IPS-NIHi7 (cell line): Measurements from ENCODE around the gene COL17A1.
A peak's percentile ranks its signal among the peaks of the same experiment; 100 is the strongest.

Source experiments
- DNase-seq: peaks from one replicate; pipeline ENCODE4 v3.0.0; 2012; ENCODE audit warnings: mixed read lengths; ENCODE audit errors: extremely low spot score

COL17A1 gene

GRCh38 chr10:104085801-104086400, at the start of gene COL17A1:
Gene COL17A1, minus strand, starts transcription at chr10:104085880. Its CDS starts 5,207 bp downstream, at chr10:104080673.
- DNase-seq: no peak

DNA sequence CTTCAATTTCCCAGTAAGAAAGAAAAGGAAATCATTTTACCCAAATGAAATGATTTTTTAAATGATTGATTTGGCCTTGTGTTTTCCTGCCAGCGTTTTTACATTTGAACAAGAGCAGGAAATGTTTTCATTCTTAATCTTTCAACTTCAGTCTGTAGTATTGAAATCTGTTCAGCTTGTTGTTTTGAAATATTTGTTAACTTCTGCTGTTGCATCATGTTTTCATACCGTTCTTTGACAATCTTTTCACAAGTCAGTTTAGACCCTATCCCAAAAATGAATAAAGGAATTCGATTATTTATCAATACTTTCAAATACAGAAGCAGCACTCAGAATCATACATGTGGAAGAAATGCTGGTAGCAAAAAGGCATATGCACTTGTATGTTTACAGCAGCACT, 44.4 kb upstream of the COL17A1 start:
- no peak for DNase-seq

- DNase-seq: no peak
Measured at GRCh38 chr10:104128214-104128613, 42.5 kb upstream of the COL17A1 start.

DNA sequence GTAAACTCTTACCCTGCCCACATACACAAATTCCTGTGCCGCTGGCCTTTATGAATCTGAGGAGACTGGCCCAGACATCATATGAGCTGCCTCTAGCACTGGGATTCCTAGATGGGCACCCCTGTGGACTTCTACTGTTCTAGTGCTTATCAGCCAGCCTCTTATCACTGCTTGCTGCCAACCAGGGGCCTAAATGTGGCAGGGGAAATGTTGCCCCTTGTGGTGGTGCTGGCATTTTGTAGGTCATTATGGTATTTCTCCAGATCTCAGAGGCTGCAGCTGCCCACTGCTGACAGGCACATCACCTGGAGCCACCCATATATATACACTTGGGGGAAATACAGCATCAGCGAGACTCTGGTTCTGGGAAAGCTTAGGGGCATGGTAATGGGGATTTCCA, 41.7 kb upstream of the COL17A1 start:
- DNase-seq: peak; percentile 49

- no peak for DNase-seq
Measured at GRCh38 chr10:104123397-104123796, 37.7 kb upstream of the COL17A1 start.

GRCh38 chr10:104122225-104123107, 36.8 kb upstream of the COL17A1 start:
- DNase-seq: no peak

DNA sequence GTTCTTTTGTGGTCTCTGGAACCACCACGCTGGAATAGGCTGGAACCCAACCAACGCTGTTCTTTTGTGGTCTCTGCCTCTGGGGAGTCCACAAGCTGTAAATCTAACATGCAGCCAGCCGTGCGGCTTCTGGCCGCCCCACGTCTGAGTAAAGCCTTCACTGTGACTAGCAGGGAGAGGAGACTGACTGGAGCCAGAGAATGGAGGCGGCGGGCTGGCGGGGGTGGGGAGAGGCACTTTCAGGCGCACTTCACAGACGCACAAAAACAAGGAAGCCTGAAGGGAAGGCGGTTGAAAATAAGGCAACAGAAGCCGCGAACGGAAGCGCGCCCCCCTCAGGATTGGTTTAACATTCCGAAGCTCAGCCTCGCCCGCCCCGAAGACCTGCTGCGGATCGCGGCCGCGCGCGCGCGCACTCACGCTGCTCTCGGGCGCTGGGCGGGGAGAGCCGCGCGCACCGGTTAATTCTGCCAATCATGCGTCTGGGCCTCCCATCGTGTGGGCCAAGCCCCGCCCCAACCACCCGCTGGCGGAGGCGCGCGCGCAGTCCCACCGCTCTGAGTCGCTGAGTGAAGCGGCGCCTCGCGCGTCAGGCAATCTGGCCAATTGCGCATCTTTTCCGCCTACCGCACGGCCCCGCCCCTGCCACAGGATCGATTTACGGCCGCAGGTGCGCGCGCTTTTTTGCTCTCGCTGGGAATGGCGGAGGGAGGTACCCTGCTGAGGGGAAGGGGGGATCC, 36.0 kb upstream of the COL17A1 start, which contains the start of gene SFR1:
Gene SFR1 (plus strand): TSS at position 687 of the 740 bp plus-strand sequence. CDS start 13 bp downstream, at position 700.
- DNase-seq: peak; percentile 93

- DNase-seq: peak; percentile 57
Measured at GRCh38 chr10:104120903-104121484, 35.3 kb upstream of the COL17A1 start.

- no peak for DNase-seq
Measured at GRCh38 chr10:104120512-104120902, 34.8 kb upstream of the COL17A1 start.

- no peak for DNase-seq
Measured at GRCh38 chr10:104119996-104120395, 34.3 kb upstream of the COL17A1 start.

DNA sequence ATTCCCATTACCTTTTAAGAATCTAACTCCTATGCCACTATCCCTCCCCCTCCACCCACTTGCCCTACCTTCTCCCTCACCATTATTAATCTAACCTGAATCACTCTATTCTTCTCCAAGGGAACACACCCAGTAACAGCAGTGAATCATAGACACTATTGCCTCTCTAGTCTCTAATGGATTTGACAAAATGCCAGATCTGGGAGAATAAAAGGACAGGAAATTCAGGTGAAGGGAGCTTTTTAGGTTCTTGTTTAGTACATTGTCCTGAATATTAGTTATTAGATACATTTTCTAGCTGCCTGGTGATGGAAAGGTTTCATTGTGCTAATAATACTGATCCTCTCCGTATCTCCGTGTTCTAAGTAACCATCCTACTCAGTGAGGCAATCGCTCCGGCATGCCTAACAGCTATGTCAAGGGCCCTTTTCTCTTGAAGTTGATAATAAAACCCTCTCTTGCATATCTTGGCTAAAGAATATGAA, 32.2 kb upstream of the COL17A1 start:
- no peak for DNase-seq

- DNase-seq: no peak
Measured at GRCh38 chr10:104113376-104113956, 27.8 kb upstream of the COL17A1 start.

GRCh38 chr10:104109908-104110662, 24.4 kb upstream of the COL17A1 start:
- no peak for DNase-seq

DNA sequence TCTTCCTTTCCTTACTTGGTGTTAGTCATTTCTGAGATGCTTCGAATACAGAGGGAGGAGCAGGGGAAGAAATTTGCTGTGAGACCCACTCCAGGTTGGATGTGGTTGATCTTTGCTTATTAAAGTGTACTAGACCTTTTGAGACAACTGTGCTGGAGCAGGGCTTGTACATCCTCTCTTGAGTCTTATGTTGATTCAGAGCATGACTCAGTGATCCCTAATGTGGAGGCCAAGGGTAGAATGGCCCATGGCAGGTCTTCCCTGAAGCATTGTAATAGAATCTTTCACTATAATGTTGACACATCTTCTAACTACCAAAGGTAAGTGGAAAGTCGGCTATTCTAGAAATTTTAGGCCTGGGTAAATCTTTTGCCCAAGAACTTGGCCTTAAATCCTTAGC, 19.2 kb upstream of the COL17A1 start:
- DNase-seq: no peak

GRCh38 chr10:104104418-104104817, 18.7 kb upstream of the COL17A1 start:
- DNase-seq: no peak

- DNase-seq: no peak
Measured at GRCh38 chr10:104103956-104104355, 18.3 kb upstream of the COL17A1 start.

DNA sequence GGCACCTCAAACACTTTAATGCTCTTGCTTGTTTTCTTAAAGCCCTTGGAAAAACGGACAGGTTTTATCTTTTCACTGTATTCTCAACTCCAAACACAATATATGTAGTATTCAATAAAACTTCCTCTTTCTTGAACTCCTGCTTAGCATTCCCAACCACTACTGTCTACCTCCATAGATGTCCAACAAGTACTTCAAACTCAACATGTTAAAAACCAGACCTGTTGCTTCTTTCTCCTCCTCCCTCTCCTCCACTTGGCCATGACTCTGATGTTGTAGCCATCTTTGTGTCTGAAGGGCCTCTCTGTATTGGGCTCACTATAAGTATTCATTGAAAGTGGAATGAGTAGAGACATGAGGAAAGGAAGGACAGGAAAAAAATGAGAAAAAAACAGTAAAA, 16.2 kb upstream of the COL17A1 start:
- no peak for DNase-seq

DNA sequence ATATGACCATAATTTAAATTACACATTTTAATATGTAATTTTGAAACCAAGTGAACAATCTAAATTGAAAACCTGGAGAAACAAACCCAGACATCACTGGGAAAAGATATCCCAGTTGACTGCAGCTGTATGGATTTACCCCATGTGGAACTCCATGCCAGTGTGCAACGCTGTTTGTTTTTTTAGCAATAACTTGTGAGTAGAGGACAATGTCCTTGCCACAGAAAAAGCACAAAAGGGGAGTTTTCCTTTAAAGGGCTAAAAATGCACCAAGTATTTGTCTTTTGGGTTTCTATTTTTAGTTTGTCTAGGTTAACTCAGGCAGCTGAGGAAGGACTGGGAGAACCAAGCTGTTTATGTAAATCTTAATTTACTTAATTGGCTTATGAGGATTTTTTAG, 15.1 kb upstream of the COL17A1 start:
- no peak for DNase-seq

- no peak for DNase-seq
Measured at GRCh38 chr10:104099941-104100340, 14.3 kb upstream of the COL17A1 start.

DNA sequence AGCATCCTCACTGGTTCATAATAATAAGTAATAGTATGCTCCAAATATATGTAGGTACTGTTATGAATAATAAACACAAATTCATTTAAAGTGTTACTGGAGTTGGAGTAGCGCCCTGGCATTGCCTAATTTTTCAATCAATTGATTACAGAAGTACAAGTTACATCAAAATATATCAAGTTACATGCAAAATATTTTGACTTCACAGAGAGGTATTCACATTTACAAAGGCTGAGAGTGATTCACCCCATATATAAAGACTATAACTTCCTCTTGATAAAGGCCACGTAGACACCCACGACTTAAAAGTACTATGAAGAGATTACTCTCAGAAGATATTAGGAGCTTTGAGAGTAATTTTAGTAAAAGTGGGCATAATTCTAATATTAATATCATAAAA, 13.6 kb upstream of the COL17A1 start:
- no peak for DNase-seq
